ENCODE measurements around the gene MRGPRG.
"Not testable (repeated sequence)": the region's sequence is repeated elsewhere in the genome, so short reads cannot be mapped to it uniquely, and the experiment has no call there.

The MRGPRG gene

GRCh38 chr11:3170756-3171650 is 47.6 kb downstream of the MRGPRG start:
- no peak for DNase-seq

- no peak for DNase-seq
Measured at GRCh38 chr11:3170044-3170755, 48.4 kb downstream of the MRGPRG start.

- DNase-seq: no peak
Measured at GRCh38 chr11:3169255-3170043, 49.2 kb downstream of the MRGPRG start.

- not testable (repeated sequence) for DNase-seq
Measured at GRCh38 chr11:3168742-3169254, 49.8 kb downstream of the MRGPRG start.
